Thyroid gland (tissue), 4 donors: ENCODE measurements around the gene IMPG2. TPM values are rescaled to one million over a fixed set of nuclear protein-coding genes. Genes with fewer than 3 reads are reported as not detected.

Experiments
- DNase-seq, 2 donors: peaks; one replicate each; pipeline ENCODE4 v3.0.0-alpha.2; 2019
- H3K27ac ChIP-seq, 3 donors: fragments of 200-600 bp; sonication (generic); 1 replicate in 2 of 3; 2 replicates in 1 of 3; pipeline ENCODE4 v1.5.1; 2016 to 2019; ENCODE audit warnings: mild to moderate bottlenecking in 1 of 3, moderate library complexity in 1 of 3
- H3K27me3 ChIP-seq: fragments of 200-600 bp; sonication (generic); one replicate; pipeline ENCODE4 v1.5.1; 2019
- H3K36me3 ChIP-seq, 2 donors: fragments of 200-600 bp; sonication (generic); one replicate each; pipeline ENCODE4 v1.5.1; 2016 to 2019
- H3K4me1 ChIP-seq, 2 donors: fragments of 200-600 bp; sonication (generic); one replicate each; pipeline ENCODE4 v1.5.1; 2017 to 2019
- H3K4me3 ChIP-seq, 3 donors: fragments of 200-600 bp; sonication (generic); replicated peaks in 1 of 3; 1 replicate in 2 of 3; 2 replicates in 1 of 3; pipeline ENCODE4 v1.5.1; 2016; ENCODE audit warnings: mild to moderate bottlenecking in 1 of 3
- H3K9me3 ChIP-seq: fragments of 200-600 bp; sonication (generic); one replicate; pipeline ENCODE4 v1.5.1; 2017
- CTCF ChIP-seq, 6 experiments: fragments of 200-600 bp in 3 of 6; fragments of 450-650 bp in 3 of 6; sonication (generic) in 3 of 6; IDR thresholded peaks; one replicate each; pipeline ENCODE4 v1.5.1; 2016 to 2019; ENCODE audit warnings: antibody characterized with exemption in 6 of 6, mild to moderate bottlenecking in 2 of 6, inconsistent platforms in 1 of 6, moderate library complexity in 1 of 6
- POLR2A ChIP-seq, 2 donors: fragments of 450-650 bp; IDR thresholded peaks; one replicate each; pipeline ENCODE4 v1.6.1; 2017; ENCODE audit warnings: antibody characterized with exemption in 2 of 2, mild to moderate bottlenecking in 2 of 2, moderate library complexity in 1 of 2
- whole genome bisulfite sequencing, 2 donors: methylation state at CpG; one replicate each; pipeline ENCODE4 v1.1.5; 2017; 5-methylcytosine and 5-hydroxymethylcytosine counted together
- intact Hi-C: fragments of 100-400 bp; cut with DNase I; formaldehyde crosslinking; loops from one replicate; pipeline ENCODE4 v1.15.1; 2023
- total RNA-seq, 4 donors: library from RNA; depleted of rRNA; stranded (reverse); fragments of >200 nt; gene quantifications; one replicate each; pipeline ENCODE4 v1.2.3, GENCODE V29; 2016

Gene IMPG2
- total RNA-seq, 4 donors from 2014 or later: 0.24 to 0.58 (median 0.30) TPM

GRCh38 chr3:101219842-101220560 is 100.4 kb downstream of the IMPG2 start:
- intact Hi-C loops: no loop called here
- no peak overlapping the region for H3K27ac ChIP-seq
- H3K4me1 ChIP-seq: peaks cover 3 to 6% of the 10 kb centered on the region in 2 donors
- H3K36me3 ChIP-seq: no peaks in the 10 kb centered on the region
- H3K9me3 ChIP-seq: no peaks in the 10 kb centered on the region
- H3K27me3 ChIP-seq: no peaks in the 10 kb centered on the region
- TF ChIP-seq POLR2A (IDR thresholded peaks at IDR 0.05) (no peak), CTCF (IDR thresholded peaks at IDR 0.05) (no peak)
- H3K4me3 ChIP-seq: no peak overlapping the region
- DNase-seq: no peak
- 88 to 91% methylated on average over 4 of the region's 4 CpGs for WGBS, 2 donors

- no peaks in the 10 kb centered on the region for H3K27me3 ChIP-seq
- no peaks in the 10 kb centered on the region for H3K36me3 ChIP-seq
- no peaks in the 10 kb centered on the region for H3K9me3 ChIP-seq
- 80 to 86% methylated on average over 3 of the region's 3 CpGs for WGBS, 2 donors
- no peak for DNase-seq
- H3K27ac ChIP-seq: no peak overlapping the region
- peaks cover 3 to 6% of the 10 kb centered on the region in 2 donors for H3K4me1 ChIP-seq
- no peak overlapping the region for H3K4me3 ChIP-seq
- intact Hi-C loops: no loop called here
- no peak for TF ChIP-seq CTCF (IDR thresholded peaks at IDR 0.05)
- TF ChIP-seq POLR2A (IDR thresholded peaks at IDR 0.05): no peak
Measured at GRCh38 chr3:101217472-101218245, 102.7 kb downstream of the IMPG2 start.

- peak; percentile 52 to 66 for DNase-seq
- Histone ChIP-seq H3K36me3 (no peaks in the 10 kb centered on the region), H3K27me3 (no peaks in the 10 kb centered on the region), H3K9me3 (no peaks in the 10 kb centered on the region), H3K4me1 (peaks cover 3 to 6% of the 10 kb centered on the region in 2 donors), H3K27ac (no peak overlapping the region), H3K4me3 (no peak overlapping the region)
- 34 to 42% methylated on average over 3 of the region's 3 CpGs for WGBS, 2 donors
- TF ChIP-seq POLR2A (IDR thresholded peaks at IDR 0.05): no peak
- TF ChIP-seq CTCF (IDR thresholded peaks at IDR 0.05): no peak
- intact Hi-C loops: no loop called here
Measured at GRCh38 chr3:101216710-101217465, 103.5 kb downstream of the IMPG2 start.

GRCh38 chr3:101212730-101213129 is 107.6 kb downstream of the IMPG2 start:
- DNase-seq: no peak
- intact Hi-C loops: no loop called here
- 80 to 90% methylated on average over 2 of the region's 2 CpGs for WGBS, 2 donors
- Histone ChIP-seq H3K4me3 (no peak overlapping the region), H3K27me3 (no peaks in the 10 kb centered on the region), H3K36me3 (no peaks in the 10 kb centered on the region), H3K4me1 (peaks cover 3 to 6% of the 10 kb centered on the region in 2 donors), H3K9me3 (no peaks in the 10 kb centered on the region), H3K27ac (no peak overlapping the region)
- TF ChIP-seq POLR2A (IDR thresholded peaks at IDR 0.05) (no peak), CTCF (IDR thresholded peaks at IDR 0.05) (no peak)
